Measurements from ENCODE around the gene TMEM222.

- no peak for TF ChIP-seq CTCF (conservative IDR thresholded peaks at IDR 0.05; ENCODE audit: low read length)
- TF ChIP-seq EZH2phosphoT487 (IDR thresholded peaks at IDR 0.05; ENCODE audit: borderline replicate concordance), result no peak
Measured at GRCh38 chr1:27302612-27303011, 19.4 kb upstream of the TMEM222 start.

Data from Loucy (cell line).